ENCODE results near the gene PDE1A.
"Not testable (repeated sequence)": the region's sequence is repeated elsewhere in the genome, so short reads cannot be mapped to it uniquely, and the experiment has no call there.

Gene PDE1A

DNA sequence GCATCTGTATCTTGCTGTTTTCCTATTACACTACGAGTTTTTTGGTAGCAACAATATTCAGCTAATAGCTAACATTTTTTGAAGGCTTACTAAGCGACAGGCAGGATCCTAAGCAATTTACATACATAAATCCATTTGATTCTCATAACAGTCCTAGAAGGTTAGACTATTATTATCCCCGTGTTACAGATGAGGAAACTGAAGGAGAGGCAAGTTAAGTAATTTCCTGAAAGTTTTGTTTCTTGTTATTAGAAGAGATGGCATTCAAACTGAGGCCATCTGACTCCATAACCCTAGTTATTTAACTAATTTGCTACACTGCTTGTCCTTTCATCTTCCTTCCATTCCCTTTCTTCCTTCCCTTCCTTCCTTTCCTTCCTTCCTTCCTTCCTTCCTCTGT, 68.2 kb downstream of the PDE1A start:
- DNase-seq (ENCODE audit: low read depth) = no peak

- no peak for DNase-seq (ENCODE audit: low read depth)
Measured at GRCh38 chr2:182355815-182356214, 71.0 kb downstream of the PDE1A start.

DNA sequence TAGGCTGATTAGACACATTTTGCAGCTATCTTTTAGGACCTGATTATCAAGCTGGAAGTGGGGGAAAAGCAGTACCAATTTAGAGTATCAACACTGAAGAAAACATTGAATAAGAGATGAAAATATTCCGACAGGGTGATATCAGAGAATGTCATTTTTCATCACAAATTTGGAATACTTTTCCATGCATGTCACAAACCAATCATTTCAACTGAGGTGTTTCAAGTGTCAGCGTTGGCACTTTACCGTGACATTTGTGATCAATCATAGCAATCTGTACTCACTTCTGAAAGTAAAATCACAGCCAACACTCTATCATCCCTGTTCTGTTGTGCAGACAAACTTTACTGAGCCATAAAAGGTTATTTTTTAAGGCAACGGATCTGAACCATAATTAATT, 75.4 kb downstream of the PDE1A start:
- no peak for DNase-seq (ENCODE audit: low read depth)

GRCh38 chr2:182349268-182349667, 77.6 kb downstream of the PDE1A start:
- DNase-seq (ENCODE audit: low read depth) = no peak

DNA sequence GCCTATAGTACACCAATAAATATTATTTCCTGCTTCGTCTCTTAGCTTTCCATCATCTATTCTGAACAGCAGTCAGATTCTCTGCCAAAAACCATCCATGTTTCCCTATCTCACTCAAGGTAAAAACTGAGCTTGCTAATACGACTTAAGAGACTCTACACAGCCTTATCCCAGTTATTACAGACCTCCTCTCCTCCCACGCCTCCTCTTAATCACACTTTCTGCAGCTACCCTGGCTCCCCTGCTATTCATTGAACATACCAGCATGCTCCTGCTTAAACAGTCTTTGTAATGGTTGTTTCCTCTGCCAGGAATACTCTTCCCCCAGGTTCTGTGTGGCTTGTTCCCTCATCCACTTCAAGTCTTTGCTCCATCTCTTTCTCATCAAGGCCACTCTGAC, 81.5 kb downstream of the PDE1A start:
- no peak for DNase-seq (ENCODE audit: low read depth)

DNA sequence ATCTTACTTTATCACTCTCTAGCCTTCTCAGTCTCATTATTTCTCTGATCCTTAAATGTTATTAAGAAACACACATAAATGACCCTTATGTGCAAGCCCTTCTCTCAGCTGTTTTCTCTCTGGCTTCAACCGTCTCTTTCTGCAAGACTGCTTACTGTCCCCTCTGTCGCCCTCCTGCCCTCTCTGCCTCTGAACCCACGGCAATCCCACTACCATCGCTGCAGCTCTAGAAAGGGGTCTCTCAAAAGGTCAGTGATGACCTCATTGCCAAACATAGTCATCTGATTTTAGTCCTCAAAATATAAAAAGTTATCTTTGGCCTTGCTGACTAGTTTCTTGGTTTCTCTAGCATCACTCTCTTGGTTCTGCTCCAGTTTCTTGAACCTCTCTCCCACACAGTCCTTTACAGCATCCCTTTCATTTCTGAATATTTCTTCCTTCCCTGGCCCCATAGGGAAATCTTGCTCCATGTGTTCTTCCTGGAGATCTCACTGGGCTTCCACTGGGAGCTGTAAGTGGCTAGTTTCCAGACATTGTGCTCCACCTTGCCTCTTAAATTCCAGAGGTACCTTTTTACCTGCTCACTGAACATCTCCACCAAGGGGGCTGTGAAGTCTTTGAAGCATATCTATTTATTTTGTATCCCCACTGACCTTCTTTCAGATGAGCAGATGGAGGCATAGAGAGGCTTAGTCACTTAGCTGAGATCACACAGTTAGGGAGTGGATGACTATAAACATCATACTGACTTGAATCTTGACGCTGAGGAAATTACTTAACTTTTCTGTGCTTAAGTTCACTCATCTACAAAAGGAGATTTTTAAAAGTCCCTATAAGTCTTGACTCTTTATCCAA, 96.2 kb downstream of the PDE1A start:
- no peak for DNase-seq (ENCODE audit: low read depth)

DNA sequence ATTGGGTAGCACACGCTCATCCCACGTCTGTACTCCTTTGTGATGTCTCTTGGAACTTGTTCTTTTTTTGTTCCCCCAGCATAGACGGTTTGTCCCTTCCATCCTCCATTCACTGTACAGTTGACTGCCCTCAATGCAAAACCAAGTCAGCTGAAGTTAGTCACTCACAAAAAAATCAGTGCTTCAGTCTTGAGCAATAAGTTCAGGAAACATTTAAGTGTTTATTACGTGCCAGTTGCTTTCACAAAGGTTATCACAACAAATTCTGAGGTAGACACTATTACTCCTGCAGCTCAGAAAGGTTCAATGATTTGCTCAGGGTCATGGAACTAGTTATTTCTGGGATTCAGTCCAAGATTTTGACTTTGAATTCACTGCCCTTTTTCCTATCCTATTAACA, 102.2 kb downstream of the PDE1A start:
- DNase-seq (ENCODE audit: low read depth) = no peak

GRCh38 chr2:182321096-182321495, 105.7 kb downstream of the PDE1A start:
- no peak for DNase-seq (ENCODE audit: low read depth)

GRCh38 chr2:182319556-182320505, 107.0 kb downstream of the PDE1A start:
- no peak for DNase-seq (ENCODE audit: low read depth)

DNA sequence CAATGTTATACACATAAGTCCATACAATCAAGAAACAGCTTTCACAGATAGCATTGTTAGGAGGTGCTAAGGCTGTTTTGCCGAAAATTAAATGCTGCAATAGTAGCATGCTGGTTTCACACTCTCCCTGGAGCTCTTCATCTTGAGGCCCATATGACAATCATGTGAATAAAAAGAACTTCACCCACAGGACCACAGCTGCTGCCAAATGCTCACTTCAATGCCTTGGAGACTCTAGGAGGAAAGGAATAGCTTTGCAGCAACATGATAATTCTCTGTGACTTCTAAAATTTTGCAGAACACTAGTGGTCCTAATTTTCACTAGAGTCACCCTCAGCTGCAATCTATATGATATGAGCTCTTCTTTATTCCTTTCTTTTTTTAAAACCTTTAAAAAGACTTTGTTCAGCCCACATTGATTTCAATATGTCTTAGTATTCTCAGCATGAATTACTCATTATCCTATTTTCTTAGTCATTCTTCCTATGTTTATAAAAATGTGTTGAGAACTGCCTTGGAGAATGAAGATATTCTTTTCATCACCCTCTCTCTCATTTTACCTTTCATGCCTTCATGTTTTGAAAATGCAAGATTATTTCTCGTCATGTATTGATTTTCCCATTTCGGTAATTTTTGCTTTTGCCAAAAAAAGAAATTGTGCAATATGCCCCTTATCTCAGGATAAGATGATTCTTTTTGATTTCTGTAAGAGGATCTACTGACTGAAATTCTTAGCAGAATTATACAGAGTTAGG, 108.2 kb downstream of the PDE1A start:
- DNase-seq (ENCODE audit: low read depth) = no peak

GRCh38 chr2:182316950-182317349, 109.9 kb downstream of the PDE1A start:
- no peak for DNase-seq (ENCODE audit: low read depth)

- DNase-seq (ENCODE audit: low read depth) = no peak
Measured at GRCh38 chr2:182302972-182303371, 123.9 kb downstream of the PDE1A start.

DNA sequence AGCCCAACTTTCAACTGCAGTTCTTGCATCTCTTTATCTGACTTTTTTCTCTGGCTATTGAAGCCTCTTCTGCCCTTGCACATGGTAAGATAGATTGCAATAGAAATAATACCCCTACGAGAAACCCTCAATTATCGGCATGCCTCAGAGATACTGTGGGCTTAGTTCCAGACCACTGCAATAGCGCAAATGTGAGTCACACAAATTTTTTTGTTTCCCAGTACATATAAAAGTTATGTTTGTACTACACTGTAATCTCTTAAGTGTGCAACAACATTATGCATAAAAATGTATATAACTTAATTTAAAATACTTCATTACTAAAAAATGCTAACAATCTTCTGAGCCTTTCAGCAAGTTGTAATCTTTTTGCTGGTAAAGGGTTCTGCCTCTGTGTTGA, 124.7 kb downstream of the PDE1A start:
- DNase-seq (ENCODE audit: low read depth) = no peak

DNA sequence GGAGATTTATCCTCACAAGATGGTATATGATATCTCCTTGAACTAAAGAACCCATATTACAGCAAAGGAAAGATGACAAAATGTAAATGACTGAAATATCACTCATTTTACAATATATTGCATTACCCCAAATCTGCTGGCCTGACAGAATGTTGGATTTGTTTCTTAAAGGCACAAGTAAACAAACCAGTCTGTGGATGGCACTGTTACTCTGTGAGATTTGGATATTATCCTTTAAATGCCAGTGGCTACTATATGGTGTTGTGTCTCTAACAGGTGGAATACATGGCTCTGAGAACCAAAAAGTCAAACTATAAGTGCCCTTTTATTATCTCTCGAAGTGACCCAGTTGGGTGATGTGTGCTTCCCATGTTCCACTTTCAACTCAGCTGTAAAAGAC, 125.7 kb downstream of the PDE1A start:
- DNase-seq (ENCODE audit: low read depth) = no peak

DNA sequence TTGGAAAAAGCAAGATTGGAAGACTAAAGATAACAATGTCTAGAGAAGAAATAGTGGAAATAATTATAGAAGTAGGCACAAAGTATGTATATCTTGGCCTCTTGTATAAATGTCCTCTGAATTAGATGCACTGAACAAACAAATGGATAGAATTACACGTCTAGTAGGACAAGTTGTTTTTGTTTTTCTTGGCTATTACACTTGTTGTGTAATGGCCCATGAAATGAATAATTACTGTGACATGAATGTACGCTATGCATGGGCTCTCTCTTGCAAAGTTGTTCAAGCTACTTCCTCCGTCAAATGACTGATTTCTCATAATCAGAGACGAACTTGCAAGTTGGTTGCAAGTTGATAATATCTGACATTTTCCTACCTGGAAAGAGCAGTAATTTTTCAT, 126.2 kb downstream of the PDE1A start:
- DNase-seq (ENCODE audit: low read depth) = no peak

DNA sequence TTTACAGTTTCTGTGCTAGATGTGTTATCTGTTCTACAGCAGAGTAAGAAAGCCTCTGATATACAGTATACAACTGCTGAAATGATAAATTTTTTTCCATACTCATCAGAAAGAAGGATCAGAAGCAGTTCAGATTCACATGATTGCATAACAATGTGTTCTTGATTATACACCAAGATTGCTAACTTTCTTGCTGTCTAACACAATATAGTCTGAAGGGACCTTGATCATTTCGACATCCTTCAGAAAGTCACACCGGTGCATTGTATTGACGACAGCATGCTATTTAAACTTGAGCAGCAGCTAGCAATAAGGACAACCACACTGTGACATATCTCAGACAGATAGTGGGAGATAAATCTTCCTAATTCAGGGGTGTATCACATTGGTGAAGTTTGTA, 127.2 kb downstream of the PDE1A start:
- no peak for DNase-seq (ENCODE audit: low read depth)

DNA sequence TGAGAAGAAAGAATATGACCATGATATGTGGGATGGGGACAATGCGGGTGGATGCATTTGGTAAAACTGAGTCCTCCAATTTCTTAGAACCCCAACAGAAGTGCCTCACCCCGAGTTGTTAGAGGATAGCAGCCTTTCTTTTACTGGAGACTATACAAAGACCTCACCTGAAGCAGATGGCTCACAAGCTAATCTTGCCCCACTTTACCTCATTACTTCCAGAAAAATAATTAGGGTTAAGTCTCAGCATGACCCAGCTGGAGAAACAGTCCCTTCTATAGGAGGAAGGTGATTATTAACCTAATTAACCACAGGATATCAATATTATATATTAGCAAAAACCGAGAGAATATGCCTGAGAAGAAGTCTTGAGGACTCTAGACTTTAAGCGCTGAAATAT, 128.4 kb downstream of the PDE1A start:
- no peak for DNase-seq (ENCODE audit: low read depth)

DNA sequence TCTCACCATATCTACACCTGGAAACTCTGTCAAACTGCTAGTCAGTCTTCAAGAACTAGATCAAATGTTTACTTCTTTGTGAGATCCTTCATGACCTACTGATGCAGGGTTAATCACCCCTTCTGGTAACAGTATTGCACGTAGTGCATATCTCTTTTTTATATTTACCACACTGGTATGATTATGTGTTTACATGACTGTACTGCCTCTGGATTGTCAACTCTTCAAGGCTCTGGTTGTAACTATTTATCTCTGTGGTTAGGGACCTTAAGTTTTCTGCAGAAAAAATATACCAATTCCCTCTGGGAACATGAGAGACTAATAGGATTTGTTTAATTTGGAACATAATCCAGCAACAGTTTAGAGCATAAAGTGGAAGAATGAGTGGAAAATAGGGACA, 135.5 kb downstream of the PDE1A start:
- DNase-seq (ENCODE audit: low read depth) = no peak

GRCh38 chr2:182283512-182283911, 143.3 kb downstream of the PDE1A start:
- no peak for DNase-seq (ENCODE audit: low read depth)

DNA sequence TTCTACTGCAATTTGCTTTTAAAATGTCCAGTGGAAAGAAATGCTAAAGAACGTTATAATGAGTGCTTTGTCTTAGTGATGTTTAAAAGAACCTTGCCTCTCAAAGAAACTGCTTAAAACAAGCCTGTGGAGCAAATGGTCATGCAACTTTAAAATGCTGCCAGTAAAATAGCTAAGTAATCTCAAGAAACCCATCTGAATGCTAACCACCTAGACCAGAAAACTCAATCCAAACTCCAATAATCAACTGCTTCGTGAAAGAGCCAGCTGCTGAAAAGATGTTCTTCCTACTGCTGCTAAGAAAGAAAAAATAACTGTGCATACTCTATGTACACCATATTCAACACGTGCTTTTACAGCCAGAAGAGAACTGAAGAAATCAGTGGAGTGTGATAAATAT, 145.6 kb downstream of the PDE1A start:
- DNase-seq (ENCODE audit: low read depth) = no peak

DNA sequence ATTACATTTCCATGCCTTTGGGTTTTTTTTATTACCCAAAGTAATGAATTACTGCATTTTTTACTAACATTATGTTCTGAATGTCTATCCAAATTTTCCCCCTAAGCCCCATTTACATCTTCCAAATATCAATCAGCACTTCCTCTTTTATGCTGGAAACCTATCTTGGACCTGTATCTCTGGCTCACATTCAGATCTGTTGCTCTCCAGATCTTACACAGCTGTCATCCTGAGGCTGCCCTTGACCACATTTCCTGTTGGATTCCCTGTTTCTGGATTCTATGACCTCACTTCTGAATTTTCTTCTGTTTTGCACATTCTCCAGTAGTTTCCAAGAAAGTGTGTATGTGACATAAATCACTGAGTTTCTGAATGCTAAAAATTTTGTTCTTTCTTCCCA, 146.7 kb downstream of the PDE1A start:
- DNase-seq (ENCODE audit: low read depth) = no peak

DNA sequence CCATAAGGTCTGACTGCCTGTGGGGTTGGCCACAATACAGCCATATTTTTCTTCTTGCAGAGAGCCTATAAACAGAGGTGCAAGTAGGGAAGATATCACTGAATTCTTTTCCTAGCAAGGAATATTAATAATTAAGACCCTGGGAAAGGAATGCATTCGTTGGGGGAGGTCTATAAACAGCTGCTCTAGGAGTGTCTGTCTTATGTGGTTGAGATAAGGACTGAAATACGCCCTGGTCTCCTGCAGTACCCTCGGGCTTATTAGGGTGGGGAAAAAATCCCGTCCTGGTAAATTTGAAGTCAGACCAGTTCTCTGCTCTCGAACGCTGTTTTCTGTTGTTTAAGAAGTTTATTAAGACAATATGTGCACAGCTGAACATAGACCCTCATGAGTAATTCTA, 150.2 kb downstream of the PDE1A start:
- DNase-seq (ENCODE audit: low read depth) = not testable (repeated sequence)

Data from stimulated activated CD8-positive, alpha-beta memory T cell treated with anti-CD3 and anti-CD28 coated beads, Interleukin-12 subunit alpha, Interleukin-12 subunit beta, amount 100 ng/mL, for 4 hours (primary cell).